Upper lobe of left lung (tissue), 6 donors: Measurements from ENCODE around the gene SLC37A4. TPM values are rescaled to one million over a fixed set of nuclear protein-coding genes. Genes with fewer than 3 reads are reported as not detected.

ENCODE experiments used
- ATAC-seq, 2 donors: fragments of 200-7000 bp; cut with Tn5 transposase; one replicate each; pipeline ENCODE4 v1.9.1; 2022; ENCODE audit warnings: mild to moderate bottlenecking in 2 of 2, moderate library complexity in 2 of 2; ENCODE audit not compliant: low FRiP score in 2 of 2
- DNase-seq, 2 donors: peaks; one replicate each; pipeline ENCODE4 v3.0.0-alpha.2; 2019 to 2020
- H3K27ac ChIP-seq, 4 donors: fragments of 200-600 bp; sonication (generic); one replicate each; pipeline ENCODE4 v1.5.1; 2016 to 2019
- H3K27me3 ChIP-seq, 4 donors: fragments of 200-600 bp; sonication (generic); one replicate each; pipeline ENCODE4 v1.5.1; 2017 to 2019
- H3K36me3 ChIP-seq, 4 donors: fragments of 200-600 bp; sonication (generic); one replicate each; pipeline ENCODE4 v1.5.1; 2016 to 2019
- H3K4me1 ChIP-seq, 4 donors: fragments of 200-600 bp; sonication (generic); one replicate each; pipeline ENCODE4 v1.5.1; 2018 to 2019
- H3K4me3 ChIP-seq, 4 donors: fragments of 200-600 bp; sonication (generic); one replicate each; pipeline ENCODE4 v1.5.1; 2017 to 2019; ENCODE audit warnings: mild to moderate bottlenecking in 2 of 4, moderate library complexity in 1 of 4
- H3K9me3 ChIP-seq, 4 donors: fragments of 200-600 bp; sonication (generic); one replicate each; pipeline ENCODE4 v1.5.1; 2018 to 2019
- CTCF ChIP-seq, 6 experiments: fragments of 450-650 bp in 4 of 6; fragments of 200-600 bp in 2 of 6; sonication (generic) in 2 of 6; IDR thresholded peaks; one replicate each; pipeline ENCODE4 v1.5.1; 2016 to 2019; ENCODE audit warnings: antibody characterized with exemption in 6 of 6
- EP300 ChIP-seq, 4 donors: sonication (generic); formaldehyde crosslinking; IDR thresholded peaks; one replicate each; pipeline ENCODE4 v1.5.1; 2017; ENCODE audit warnings: antibody characterized with exemption in 4 of 4, control low read depth in 2 of 4
- POLR2A ChIP-seq, 4 donors: fragments of 450-650 bp; IDR thresholded peaks; one replicate each; pipeline ENCODE4 v1.5.1; 2016 to 2017; ENCODE audit warnings: antibody characterized with exemption in 4 of 4, mild to moderate bottlenecking in 2 of 4
- POLR2AphosphoS5 ChIP-seq, 2 donors: sonication (generic); formaldehyde crosslinking; IDR thresholded peaks; one replicate each; pipeline ENCODE4 v1.5.1; 2017; ENCODE audit warnings: antibody characterized with exemption in 2 of 2
- WGBS, 2 donors: methylation state at CpG; one replicate each; pipeline ENCODE4 v1.1.5; 2017 to 2018; 5-methylcytosine and 5-hydroxymethylcytosine counted together
- total RNA-seq, 6 donors: library from RNA; depleted of rRNA in 4 of 6; stranded (reverse); fragments of >200 nt in 4 of 6; gene quantifications; one replicate each; pipeline versions ENCODE4 v1.1.0 to v1.2.1, GENCODE V29; 2016 to 2021
- donor health status: DM: no; HTN: no; CAD: no; lungs with moderate emphysema.
- donor health status: DM: no; HTN: yes; CAD: no; lungs with severe emphysema.

The SLC37A4 gene
- total RNA-seq = 10 to 100 TPM; 11.4 to 29.0 (median 19.9) TPM

- Histone ChIP-seq H3K4me1 (peaks cover 17 to 31% (median 21%) of the 10 kb centered on the region in 4 donors), H3K27me3 (no peaks in the 10 kb centered on the region), H3K27ac (peak within 1 kb of the TSS; percentile 74 to 91 (median 84)), H3K4me3 (peak within 1 kb of the TSS; percentile 64 to 96 (median 88)), H3K36me3 (peaks cover 0 to 23% (median 7%) of the 10 kb centered on the region in 4 donors), H3K9me3 (no peaks in the 10 kb centered on the region)
- DNase-seq (peak; percentile 100), ATAC-seq (peak; percentile 98 to 99)
- WGBS, 2 donors = 0 to 1% methylated on average over 42 to 58 of the region's 67 CpGs
- TF ChIP-seq POLR2A (IDR thresholded peaks at IDR 0.05) (peak in 2 of 4 donors; percentile 25 to 77), CTCF (IDR thresholded peaks at IDR 0.05) (peak in 5 of 6 experiments; percentile 83 to 98 (median 94)), POLR2AphosphoS5 (IDR thresholded peaks at IDR 0.05) (peak; percentile 29 to 78), EP300 (IDR thresholded peaks at IDR 0.05) (no peak)
Measured at GRCh38 chr11:119030329-119031047, at the start of gene SLC37A4. Gene SLC37A4, minus strand, starts transcription at chr11:119030877.

GRCh38 chr11:119078675-119079420 lies 48.2 kb upstream of the SLC37A4 start:
- no peaks in the 10 kb centered on the region for H3K27me3 ChIP-seq
- WGBS, 2 donors = 91 to 96% methylated on average over 19 of the region's 19 CpGs
- no peak overlapping the region for H3K27ac ChIP-seq
- no peaks in the 10 kb centered on the region for H3K4me1 ChIP-seq
- no peak for DNase-seq
- TF ChIP-seq EP300 (IDR thresholded peaks at IDR 0.05) = no peak
- no peak for TF ChIP-seq POLR2AphosphoS5 (IDR thresholded peaks at IDR 0.05)
- no peak for TF ChIP-seq POLR2A (IDR thresholded peaks at IDR 0.05)
- TF ChIP-seq CTCF (IDR thresholded peaks at IDR 0.05) = no peak
- ATAC-seq = no peak
- H3K36me3 ChIP-seq = peaks cover 54 to 91% (median 77%) of the 10 kb centered on the region in 4 donors
- H3K4me3 ChIP-seq = no peak overlapping the region
- H3K9me3 ChIP-seq = no peaks in the 10 kb centered on the region

- Histone ChIP-seq H3K4me3 (no peak overlapping the region), H3K27me3 (no peaks in the 10 kb centered on the region), H3K4me1 (no peaks in the 10 kb centered on the region), H3K9me3 (no peaks in the 10 kb centered on the region), H3K27ac (no peak overlapping the region), H3K36me3 (peaks cover 64 to 100% (median 88%) of the 10 kb centered on the region in 4 donors)
- ATAC-seq = no peak
- 92 to 93% methylated on average over 10 to 11 of the region's 11 CpGs for WGBS, 2 donors
- TF ChIP-seq EP300 (IDR thresholded peaks at IDR 0.05) (no peak), POLR2A (IDR thresholded peaks at IDR 0.05) (no peak), POLR2AphosphoS5 (IDR thresholded peaks at IDR 0.05) (no peak), CTCF (IDR thresholded peaks at IDR 0.05) (no peak)
- DNase-seq = no peak
Measured at GRCh38 chr11:119077839-119078238, 47.2 kb upstream of the SLC37A4 start.

GRCh38 chr11:119067371-119068222 lies 36.9 kb upstream of the SLC37A4 start, which contains the start of gene VPS11:
Gene VPS11, plus strand, starts transcription at chr11:119067818. Its CDS starts 6 bp downstream, at chr11:119067824.
- H3K27ac ChIP-seq = peak within 1 kb of the TSS; percentile 81 to 92 (median 88)
- H3K36me3 ChIP-seq = peaks cover 21 to 28% (median 25%) of the 10 kb centered on the region in 4 donors
- ATAC-seq (peak; percentile 97 to 99), DNase-seq (peak; percentile 98 to 99)
- TF ChIP-seq POLR2AphosphoS5 (IDR thresholded peaks at IDR 0.05) (peak; percentile 78 to 91), POLR2A (IDR thresholded peaks at IDR 0.05) (peak in 2 of 4 donors; percentile 46 to 85), EP300 (IDR thresholded peaks at IDR 0.05) (peak in 1 of 4 donors; percentile 44), CTCF (IDR thresholded peaks at IDR 0.05) (no peak)
- H3K4me1 ChIP-seq = peaks cover 15 to 30% (median 23%) of the 10 kb centered on the region in 4 donors
- 0% methylated on average over 25 to 47 of the region's 49 CpGs for WGBS, 2 donors
- no peaks in the 10 kb centered on the region for H3K9me3 ChIP-seq
- no peaks in the 10 kb centered on the region for H3K27me3 ChIP-seq
- peak within 1 kb of the TSS; percentile 74 to 93 (median 83) for H3K4me3 ChIP-seq
